Astrocyte (in vitro differentiated cells and primary cell): ENCODE measurements around the gene CAPN9. TPM values are rescaled to one million over a fixed set of nuclear protein-coding genes. Genes with fewer than 3 reads are reported as not detected.

Source experiments
- DNase-seq: peaks from one replicate; pipeline ENCODE4 v3.0.0-alpha.2; 2010; ENCODE audit warnings: low read depth
- FAIRE-seq: peaks from 2 replicates; lab custom pipeline; 2011; peaks lifted over from hg19 to GRCh38; lab: Jason Lieb, UNC
- H2AFZ ChIP-seq: 2 replicates; pipeline ENCODE4 v1.6.0; 2012; ENCODE audit warnings: low read depth, low read length, inconsistent platforms
- H3K27ac ChIP-seq: 2 replicates; pipeline ENCODE4 v1.5.1; 2011; ENCODE audit warnings: low read depth, low read length, inconsistent platforms
- H3K27me3 ChIP-seq: 2 replicates; pipeline ENCODE4 v1.6.0; 2011; ENCODE audit warnings: low read length, inconsistent platforms; ENCODE audit not compliant: insufficient read depth
- H3K36me3 ChIP-seq: 2 replicates; pipeline ENCODE4 v1.5.1; 2011; ENCODE audit warnings: low read length, inconsistent platforms; ENCODE audit not compliant: insufficient read depth
- H3K4me1 ChIP-seq: 2 replicates; pipeline ENCODE4 v1.5.1; 2011; ENCODE audit warnings: low read length, inconsistent platforms; ENCODE audit not compliant: insufficient read depth
- H3K4me2 ChIP-seq: 2 replicates; pipeline ENCODE4 v1.6.0; 2012; ENCODE audit warnings: low read length, inconsistent platforms
- H3K4me3 ChIP-seq: 2 replicates; pipeline ENCODE4 v1.5.1; 2011; ENCODE audit warnings: low read depth, mild to moderate bottlenecking, low read length, inconsistent platforms; ENCODE audit not compliant: insufficient read depth
- H3K79me2 ChIP-seq: 2 replicates; pipeline ENCODE4 v1.6.0; 2012; ENCODE audit warnings: mild to moderate bottlenecking, low read length, inconsistent platforms; ENCODE audit not compliant: insufficient read depth
- H3K9ac ChIP-seq: 2 replicates; pipeline ENCODE4 v1.6.0; 2012; ENCODE audit warnings: mild to moderate bottlenecking, low read length, inconsistent platforms
- H3K9me3 ChIP-seq: 2 replicates; pipeline ENCODE4 v1.5.1; 2012; ENCODE audit warnings: low read depth, mild to moderate bottlenecking, low read length, inconsistent platforms; ENCODE audit not compliant: insufficient read depth
- H4K20me1 ChIP-seq: 2 replicates; pipeline ENCODE4 v1.6.0; 2012; ENCODE audit warnings: low read length, inconsistent platforms; ENCODE audit not compliant: insufficient read depth
- H3K27ac Mint-ChIP-seq: one replicate; pipeline ENCODE4 v1.8.0; 2021; ENCODE audit warnings: mild to moderate bottlenecking, mixed read lengths; ENCODE audit not compliant: unreplicated experiment
- H3K27me3 Mint-ChIP-seq: one replicate; pipeline ENCODE4 v1.8.0; 2021; ENCODE audit warnings: low read depth, mixed read lengths; ENCODE audit not compliant: unreplicated experiment
- H3K36me3 Mint-ChIP-seq: one replicate; pipeline ENCODE4 v1.8.0; 2021; ENCODE audit warnings: low read depth, mixed read lengths; ENCODE audit not compliant: unreplicated experiment
- H3K4me1 Mint-ChIP-seq: one replicate; pipeline ENCODE4 v1.8.0; 2021; ENCODE audit warnings: low read depth, mixed read lengths; ENCODE audit not compliant: unreplicated experiment
- H3K4me3 Mint-ChIP-seq: one replicate; pipeline ENCODE4 v1.8.0; 2021; ENCODE audit warnings: mild to moderate bottlenecking, moderate library complexity, mixed read lengths; ENCODE audit not compliant: unreplicated experiment
- H3K9me3 Mint-ChIP-seq: one replicate; pipeline ENCODE4 v1.8.0; 2021; ENCODE audit warnings: mild to moderate bottlenecking, mixed read lengths; ENCODE audit not compliant: unreplicated experiment
- EZH2 ChIP-seq: IDR thresholded peaks from 2 replicates; pipeline ENCODE4 v1.6.1; 2012; ENCODE audit warnings: mild to moderate bottlenecking, low read length, inconsistent platforms; ENCODE audit not compliant: insufficient read depth
- total RNA-seq: library from RNA; stranded (reverse); gene quantifications from 2 replicates; pipeline ENCODE4 v1.2.1, GENCODE V29; 2021
- TF ChIP-seq, protein P1 (sequence below): IDR thresholded peaks from 2 replicates; pipeline ENCODE4 v1.5.1; 2011; ENCODE audit warnings: low read depth, mild to moderate bottlenecking, inconsistent platforms, low read length, moderate library complexity; ENCODE audit not compliant: insufficient read depth

CAPN9 gene
- total RNA-seq, 1 donor from 2014 or later = not detected

DNA sequence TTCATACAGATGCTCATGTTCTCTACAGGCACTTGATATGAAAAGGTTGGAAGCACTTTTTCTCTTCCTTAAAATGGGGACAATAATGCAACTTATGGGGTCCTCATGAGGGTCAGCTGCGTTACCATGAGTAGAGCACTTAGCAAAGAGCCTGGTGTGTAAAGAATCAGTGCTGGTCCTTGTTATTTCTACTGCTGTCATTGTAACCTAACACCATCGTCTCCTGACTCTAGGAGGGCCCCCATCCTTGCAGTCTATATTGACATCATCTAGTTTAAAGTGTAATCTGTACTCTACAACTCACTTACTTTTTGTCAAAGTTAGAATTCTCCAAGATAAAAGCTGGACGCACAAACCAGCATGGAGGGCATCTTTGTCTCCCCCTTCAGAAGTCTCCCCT, 2.4 kb downstream of the CAPN9 start:
- Histone ChIP-seq H3K9me3 (no peaks in the 10 kb centered on the region), H3K9ac (no peak overlapping the region), H3K4me3 (no peak overlapping the region), H3K4me1 (peaks cover 4% of the 10 kb centered on the region), H4K20me1 (no peaks in the 10 kb centered on the region), H3K4me2 (no peak overlapping the region), H3K36me3 (no peaks in the 10 kb centered on the region), H3K27me3 (no peaks in the 10 kb centered on the region), H3K79me2 (no peaks in the 10 kb centered on the region), H3K27ac (no peak overlapping the region), H2AFZ (no peak overlapping the region)
- no peak overlapping the region for H3K4me3 Mint-ChIP-seq
- peaks cover 15% of the 10 kb centered on the region for H3K27me3 Mint-ChIP-seq
- TF ChIP-seq EZH2 = no peak
- TF ChIP-seq, protein P1, sequence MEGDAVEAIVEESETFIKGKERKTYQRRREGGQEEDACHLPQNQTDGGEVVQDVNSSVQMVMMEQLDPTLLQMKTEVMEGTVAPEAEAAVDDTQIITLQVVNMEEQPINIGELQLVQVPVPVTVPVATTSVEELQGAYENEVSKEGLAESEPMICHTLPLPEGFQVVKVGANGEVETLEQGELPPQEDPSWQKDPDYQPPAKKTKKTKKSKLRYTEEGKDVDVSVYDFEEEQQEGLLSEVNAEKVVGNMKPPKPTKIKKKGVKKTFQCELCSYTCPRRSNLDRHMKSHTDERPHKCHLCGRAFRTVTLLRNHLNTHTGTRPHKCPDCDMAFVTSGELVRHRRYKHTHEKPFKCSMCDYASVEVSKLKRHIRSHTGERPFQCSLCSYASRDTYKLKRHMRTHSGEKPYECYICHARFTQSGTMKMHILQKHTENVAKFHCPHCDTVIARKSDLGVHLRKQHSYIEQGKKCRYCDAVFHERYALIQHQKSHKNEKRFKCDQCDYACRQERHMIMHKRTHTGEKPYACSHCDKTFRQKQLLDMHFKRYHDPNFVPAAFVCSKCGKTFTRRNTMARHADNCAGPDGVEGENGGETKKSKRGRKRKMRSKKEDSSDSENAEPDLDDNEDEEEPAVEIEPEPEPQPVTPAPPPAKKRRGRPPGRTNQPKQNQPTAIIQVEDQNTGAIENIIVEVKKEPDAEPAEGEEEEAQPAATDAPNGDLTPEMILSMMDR = no peak
- H3K9me3 Mint-ChIP-seq = no peaks in the 10 kb centered on the region
- no peak overlapping the region for H3K27ac Mint-ChIP-seq
- H3K4me1 Mint-ChIP-seq = peaks cover 21% of the 10 kb centered on the region
- peaks cover 1% of the 10 kb centered on the region for H3K36me3 Mint-ChIP-seq
- FAIRE-seq (no peak), DNase-seq (no peak)

- Histone ChIP-seq H3K27ac (no peak overlapping the region), H3K4me2 (no peak overlapping the region), H3K4me3 (no peak overlapping the region), H3K36me3 (no peaks in the 10 kb centered on the region), H3K79me2 (no peaks in the 10 kb centered on the region), H3K27me3 (no peaks in the 10 kb centered on the region), H4K20me1 (no peaks in the 10 kb centered on the region), H3K4me1 (peaks cover 9% of the 10 kb centered on the region), H2AFZ (no peak overlapping the region), H3K9me3 (no peaks in the 10 kb centered on the region), H3K9ac (no peak overlapping the region)
- Mint-ChIP-seq H3K9me3 (no peaks in the 10 kb centered on the region), H3K27ac (no peak overlapping the region), H3K27me3 (peaks cover 14% of the 10 kb centered on the region), H3K4me1 (peaks cover 18% of the 10 kb centered on the region), H3K4me3 (no peak overlapping the region), H3K36me3 (peaks cover 1% of the 10 kb centered on the region)
- TF ChIP-seq, protein P1 = no peak
- no peak for TF ChIP-seq EZH2
- FAIRE-seq = no peak
- DNase-seq = no peak
These were observed 3.4 kb downstream of the CAPN9 start for GRCh38 chr1:230750576-230750975.

DNA sequence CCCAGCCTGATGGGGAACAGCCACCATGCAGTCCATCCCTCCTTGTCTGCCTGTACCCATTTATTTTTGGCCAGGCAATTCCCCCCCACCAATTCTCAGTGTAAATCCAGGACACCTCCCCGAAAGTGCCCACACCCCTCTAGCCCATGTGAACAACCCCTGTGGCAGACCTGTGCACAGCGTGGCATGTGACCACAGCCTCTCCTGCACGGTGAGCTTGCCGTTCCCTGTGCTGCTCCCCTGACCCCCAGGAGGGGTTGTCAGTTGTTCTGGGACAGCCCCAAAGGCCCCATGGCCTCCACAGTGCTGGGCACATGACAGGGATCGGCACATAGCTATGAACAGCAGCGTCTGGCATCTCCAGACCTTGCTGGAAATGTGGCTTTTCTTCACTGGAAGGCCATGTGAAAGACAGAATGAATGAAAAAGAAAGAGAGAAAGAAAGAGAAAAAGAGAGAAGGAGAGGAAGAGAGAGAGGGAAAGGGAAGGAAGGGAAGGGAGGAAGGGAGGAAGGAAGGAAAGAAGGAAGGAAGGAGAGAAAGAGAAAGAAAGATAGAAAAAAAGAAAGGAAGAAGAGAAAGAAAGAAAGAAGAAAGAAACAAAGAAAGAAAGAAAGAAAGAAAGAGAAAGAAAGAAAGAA, 3.9 kb downstream of the CAPN9 start:
- DNase-seq (no peak), FAIRE-seq (no peak)
- Mint-ChIP-seq H3K27me3 (peaks cover 14% of the 10 kb centered on the region), H3K27ac (no peak overlapping the region), H3K9me3 (no peaks in the 10 kb centered on the region), H3K4me3 (no peak overlapping the region), H3K4me1 (peaks cover 18% of the 10 kb centered on the region), H3K36me3 (peaks cover 1% of the 10 kb centered on the region)
- Histone ChIP-seq H3K36me3 (no peaks in the 10 kb centered on the region), H3K27me3 (no peaks in the 10 kb centered on the region), H3K4me3 (no peak overlapping the region), H3K9ac (no peak overlapping the region), H3K9me3 (no peaks in the 10 kb centered on the region), H2AFZ (no peak overlapping the region), H3K79me2 (no peaks in the 10 kb centered on the region), H4K20me1 (no peaks in the 10 kb centered on the region), H3K4me2 (no peak overlapping the region), H3K4me1 (peaks cover 9% of the 10 kb centered on the region), H3K27ac (no peak overlapping the region)
- TF ChIP-seq EZH2 = no peak
- TF ChIP-seq, protein P1 = no peak
